Smooth muscle cell (in vitro differentiated cells): ENCODE results near the gene ZNF396. TPM values are rescaled to one million over a fixed set of nuclear protein-coding genes. Genes with fewer than 3 reads are reported as not detected.

Source experiments
- DNase-seq: peaks from one replicate; lab custom pipeline; 2025; ENCODE audit not compliant: unreplicated experiment; lab: John Stamatoyannopoulos, UW
- H2AFZ ChIP-seq: fragments of 200-600 bp; sonication (generic); 2 replicates; pipeline ENCODE4 v1.6.0; 2016; ENCODE audit warnings: antibody characterized with exemption, low read depth, mild to moderate bottlenecking
- H3F3A ChIP-seq: fragments of 200-600 bp; sonication (generic); 2 replicates; pipeline ENCODE4 v1.6.0; 2017; ENCODE audit warnings: antibody characterized with exemption, low read depth
- H3K27ac ChIP-seq: fragments of 200-600 bp; sonication (generic); 2 replicates; pipeline ENCODE4 v1.5.1; 2016; ENCODE audit warnings: low read depth, mild to moderate bottlenecking
- H3K27me3 ChIP-seq: fragments of 200-600 bp; sonication (generic); 2 replicates; pipeline ENCODE4 v1.6.1; 2016; ENCODE audit warnings: low read depth, mild to moderate bottlenecking
- H3K36me3 ChIP-seq: fragments of 200-600 bp; sonication (generic); 2 replicates; pipeline ENCODE4 v1.5.1; 2016; ENCODE audit warnings: low read depth
- H3K4me1 ChIP-seq: fragments of 200-600 bp; sonication (generic); 2 replicates; pipeline ENCODE4 v1.5.1; 2016; ENCODE audit warnings: low read depth
- H3K4me2 ChIP-seq: fragments of 200-600 bp; sonication (generic); 2 replicates; pipeline ENCODE4 v1.6.0; 2016; ENCODE audit warnings: mild to moderate bottlenecking
- H3K4me3 ChIP-seq: fragments of 200-600 bp; sonication (generic); 2 replicates; pipeline ENCODE4 v1.5.1; 2016; ENCODE audit warnings: mild to moderate bottlenecking
- H3K79me2 ChIP-seq: fragments of 200-600 bp; sonication (generic); 2 replicates; pipeline ENCODE4 v1.6.0; 2016; ENCODE audit warnings: low read depth, mild to moderate bottlenecking
- H3K9ac ChIP-seq: fragments of 200-600 bp; sonication (generic); 2 replicates; pipeline ENCODE4 v1.6.0; 2016; ENCODE audit warnings: low read depth
- H3K9me3 ChIP-seq: fragments of 200-600 bp; sonication (generic); replicated peaks from 2 replicates; pipeline ENCODE4 v1.5.1; 2016; ENCODE audit warnings: low read depth
- H4K20me1 ChIP-seq: fragments of 200-600 bp; sonication (generic); 2 replicates; pipeline ENCODE4 v1.6.0; 2016; ENCODE audit warnings: low read depth
- CTCF ChIP-seq: fragments of 200-600 bp; sonication (generic); IDR thresholded peaks from 2 replicates; pipeline ENCODE4 v1.5.1; 2017; ENCODE audit warnings: borderline replicate concordance, mild to moderate bottlenecking, antibody characterized with exemption; ENCODE audit not compliant: insufficient read depth, poor library complexity, severe bottlenecking
- WGBS: methylation state at CpG from one replicate; pipeline ENCODE4 v1.1.7; 2016; ENCODE audit warnings: low lambda C conversion rate; 5-methylcytosine and 5-hydroxymethylcytosine counted together
- polyA plus RNA-seq: library from polyadenylated mRNA; unstranded; fragments of >200 nt; fragmentation: Nextera tagmentation; extraction: Ambion mirVana; gene quantifications from 2 replicates; pipeline ENCODE4 v1.2.1, GENCODE V29; 2016
- total RNA-seq: library from RNA; depleted of rRNA; stranded (reverse); fragments of >200 nt; gene quantifications from 2 replicates; pipeline ENCODE4 v1.2.3, GENCODE V29; 2014

The ZNF396 gene
- total and polyA plus RNA-seq, 2 experiments from 2014 or later = 1.9 to 2.0 TPM

- TF ChIP-seq CTCF = no peak
- no peak overlapping the region for H3K9ac ChIP-seq
- peaks cover 4% of the 10 kb centered on the region for H3F3A ChIP-seq
- H3K79me2 ChIP-seq = peaks cover 57% of the 10 kb centered on the region
- no peak for DNase-seq
- H2AFZ ChIP-seq = no peak overlapping the region
- peaks cover 93% of the 10 kb centered on the region for H4K20me1 ChIP-seq
- WGBS = 96% methylated on average over 5 of the region's 5 CpGs
- no peaks in the 10 kb centered on the region for H3K4me1 ChIP-seq
- H3K4me2 ChIP-seq = no peak overlapping the region
- no peak overlapping the region for H3K27ac ChIP-seq
- no peaks in the 10 kb centered on the region for H3K9me3 ChIP-seq
- peaks cover 65% of the 10 kb centered on the region for H3K36me3 ChIP-seq
- no peak overlapping the region for H3K4me3 ChIP-seq
- no peaks in the 10 kb centered on the region for H3K27me3 ChIP-seq
Measured at GRCh38 chr18:35337286-35337685, 39.9 kb downstream of the ZNF396 start.

- Histone ChIP-seq H2AFZ (no peak overlapping the region), H3K4me2 (no peak overlapping the region), H3F3A (peaks cover 4% of the 10 kb centered on the region), H4K20me1 (peaks cover 79% of the 10 kb centered on the region), H3K4me1 (no peaks in the 10 kb centered on the region), H3K27ac (no peak overlapping the region), H3K4me3 (no peak overlapping the region), H3K9ac (no peak overlapping the region), H3K9me3 (no peaks in the 10 kb centered on the region), H3K79me2 (peaks cover 43% of the 10 kb centered on the region), H3K27me3 (no peaks in the 10 kb centered on the region), H3K36me3 (peaks cover 67% of the 10 kb centered on the region)
- no peak for TF ChIP-seq CTCF
- 99% methylated on average over 4 of the region's 4 CpGs for WGBS
- no peak for DNase-seq
Measured at GRCh38 chr18:35335866-35336265, 41.3 kb downstream of the ZNF396 start.

- H3K79me2 ChIP-seq = peaks cover 33% of the 10 kb centered on the region
- H2AFZ ChIP-seq = no peak overlapping the region
- DNase-seq = no peak
- no peak overlapping the region for H3K27ac ChIP-seq
- no peaks in the 10 kb centered on the region for H3K9me3 ChIP-seq
- H3K36me3 ChIP-seq = peaks cover 67% of the 10 kb centered on the region
- H3K4me2 ChIP-seq = no peak overlapping the region
- no peak overlapping the region for H3K4me3 ChIP-seq
- no peaks in the 10 kb centered on the region for H3K4me1 ChIP-seq
- H4K20me1 ChIP-seq = peaks cover 68% of the 10 kb centered on the region
- WGBS = 92% methylated on average over 3 of the region's 3 CpGs
- H3F3A ChIP-seq = peaks cover 9% of the 10 kb centered on the region
- TF ChIP-seq CTCF = no peak
- H3K27me3 ChIP-seq = no peaks in the 10 kb centered on the region
- no peak overlapping the region for H3K9ac ChIP-seq
Measured at GRCh38 chr18:35334821-35335220, 42.3 kb downstream of the ZNF396 start.

GRCh38 chr18:35334212-35334611 lies 42.9 kb downstream of the ZNF396 start:
- Histone ChIP-seq H3K27ac (no peak overlapping the region), H3K79me2 (peaks cover 27% of the 10 kb centered on the region)

More at GRCh38 chr18:35334212-35334611, 42.9 kb downstream of the ZNF396 start:
- 97% methylated on average over 1 of the region's 1 CpG for WGBS
- H3F3A ChIP-seq = peaks cover 9% of the 10 kb centered on the region
- H3K9me3 ChIP-seq = no peaks in the 10 kb centered on the region
- H3K36me3 ChIP-seq = peaks cover 65% of the 10 kb centered on the region
- H3K4me3 ChIP-seq = no peak overlapping the region
- H4K20me1 ChIP-seq = peaks cover 62% of the 10 kb centered on the region
- DNase-seq = no peak
- no peak overlapping the region for H3K9ac ChIP-seq
- no peaks in the 10 kb centered on the region for H3K4me1 ChIP-seq
- no peak for TF ChIP-seq CTCF
- no peaks in the 10 kb centered on the region for H3K27me3 ChIP-seq
- H3K4me2 ChIP-seq = no peak overlapping the region
- H2AFZ ChIP-seq = no peak overlapping the region
